Upper lobe of left lung (tissue), 6 donors: Measurements from ENCODE around the gene XPNPEP1. TPM values are rescaled to one million over a fixed set of nuclear protein-coding genes. Genes with fewer than 3 reads are reported as not detected.

Experiments used
- ATAC-seq, 2 donors: fragments of 200-7000 bp; cut with Tn5 transposase; one replicate each; pipeline ENCODE4 v1.9.1; 2022; ENCODE audit warnings: mild to moderate bottlenecking in 2 of 2, moderate library complexity in 2 of 2; ENCODE audit not compliant: low FRiP score in 2 of 2
- DNase-seq, 2 donors: peaks; one replicate each; pipeline ENCODE4 v3.0.0-alpha.2; 2019 to 2020
- H3K27ac ChIP-seq, 4 donors: fragments of 200-600 bp; sonication (generic); one replicate each; pipeline ENCODE4 v1.5.1; 2016 to 2019
- H3K27me3 ChIP-seq, 4 donors: fragments of 200-600 bp; sonication (generic); one replicate each; pipeline ENCODE4 v1.5.1; 2017 to 2019
- H3K36me3 ChIP-seq, 4 donors: fragments of 200-600 bp; sonication (generic); one replicate each; pipeline ENCODE4 v1.5.1; 2016 to 2019
- H3K4me1 ChIP-seq, 4 donors: fragments of 200-600 bp; sonication (generic); one replicate each; pipeline ENCODE4 v1.5.1; 2018 to 2019
- H3K4me3 ChIP-seq, 4 donors: fragments of 200-600 bp; sonication (generic); one replicate each; pipeline ENCODE4 v1.5.1; 2017 to 2019; ENCODE audit warnings: mild to moderate bottlenecking in 2 of 4, moderate library complexity in 1 of 4
- H3K9me3 ChIP-seq, 4 donors: fragments of 200-600 bp; sonication (generic); one replicate each; pipeline ENCODE4 v1.5.1; 2018 to 2019
- CTCF ChIP-seq, 6 experiments: fragments of 450-650 bp in 4 of 6; fragments of 200-600 bp in 2 of 6; sonication (generic) in 2 of 6; IDR thresholded peaks; one replicate each; pipeline ENCODE4 v1.5.1; 2016 to 2019; ENCODE audit warnings: antibody characterized with exemption in 6 of 6
- EP300 ChIP-seq, 4 donors: sonication (generic); formaldehyde crosslinking; IDR thresholded peaks; one replicate each; pipeline ENCODE4 v1.5.1; 2017; ENCODE audit warnings: antibody characterized with exemption in 4 of 4, control low read depth in 2 of 4
- POLR2A ChIP-seq, 4 donors: fragments of 450-650 bp; IDR thresholded peaks; one replicate each; pipeline ENCODE4 v1.5.1; 2016 to 2017; ENCODE audit warnings: antibody characterized with exemption in 4 of 4, mild to moderate bottlenecking in 2 of 4
- POLR2AphosphoS5 ChIP-seq, 2 donors: sonication (generic); formaldehyde crosslinking; IDR thresholded peaks; one replicate each; pipeline ENCODE4 v1.5.1; 2017; ENCODE audit warnings: antibody characterized with exemption in 2 of 2
- WGBS, 2 donors: methylation state at CpG; one replicate each; pipeline ENCODE4 v1.1.5; 2017 to 2018; 5-methylcytosine and 5-hydroxymethylcytosine counted together
- total RNA-seq, 6 donors: library from RNA; depleted of rRNA in 4 of 6; stranded (reverse); fragments of >200 nt in 4 of 6; gene quantifications; one replicate each; pipeline versions ENCODE4 v1.1.0 to v1.2.1, GENCODE V29; 2016 to 2021
- donor health status: DM: no; HTN: no; CAD: no; lungs with moderate emphysema.
- donor health status: DM: no; HTN: yes; CAD: no; lungs with severe emphysema.

The XPNPEP1 gene
- total RNA-seq, 6 donors from 2014 or later: 40.6 to 132 (median 57.8) TPM

- WGBS, 2 donors: 42 to 59% methylated on average over 5 of the region's 5 CpGs
- no peaks in the 10 kb centered on the region for H3K36me3 ChIP-seq
- peaks cover 0 to 7% (median 0%) of the 10 kb centered on the region in 4 donors for H3K4me1 ChIP-seq
- H3K27ac ChIP-seq: no peak overlapping the region
- H3K4me3 ChIP-seq: no peak overlapping the region
- H3K27me3 ChIP-seq: no peaks in the 10 kb centered on the region
- ATAC-seq (no peak), DNase-seq (no peak)
- H3K9me3 ChIP-seq: no peaks in the 10 kb centered on the region
- TF ChIP-seq CTCF (IDR thresholded peaks at IDR 0.05): no peak
These were observed 24.0 kb upstream of the XPNPEP1 start for GRCh38 chr10:109947111-109947920.

DNA sequence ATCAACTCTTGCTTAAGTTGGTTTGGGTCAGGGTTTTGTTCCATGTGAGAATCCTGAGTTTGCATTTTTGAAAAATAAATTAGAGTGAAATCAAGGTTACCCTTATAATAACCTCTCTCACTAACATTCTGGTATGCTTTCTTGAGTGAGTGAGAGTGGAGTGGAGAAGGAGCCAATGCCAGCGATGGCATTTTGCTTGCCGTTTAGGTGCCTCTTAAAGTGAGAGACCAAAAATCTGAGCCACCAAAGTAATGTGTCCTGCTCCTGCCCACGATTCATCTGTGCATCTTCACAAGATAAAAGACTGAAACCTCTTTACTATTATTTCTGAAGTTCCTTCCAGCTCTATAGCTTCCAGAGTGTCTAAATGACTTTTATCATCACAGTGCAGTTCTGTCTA is 23.4 kb upstream of the XPNPEP1 start:
- Histone ChIP-seq H3K27me3 (no peaks in the 10 kb centered on the region), H3K27ac (no peak overlapping the region), H3K9me3 (no peaks in the 10 kb centered on the region), H3K4me3 (no peak overlapping the region), H3K4me1 (peaks cover 0 to 9% (median 0%) of the 10 kb centered on the region in 4 donors), H3K36me3 (no peaks in the 10 kb centered on the region)
- DNase-seq (no peak), ATAC-seq (no peak)
- 63 to 66% methylated on average over 3 of the region's 3 CpGs for WGBS, 2 donors
- TF ChIP-seq CTCF (IDR thresholded peaks at IDR 0.05) (no peak), EP300 (IDR thresholded peaks at IDR 0.05) (no peak), POLR2A (IDR thresholded peaks at IDR 0.05) (no peak)

DNA sequence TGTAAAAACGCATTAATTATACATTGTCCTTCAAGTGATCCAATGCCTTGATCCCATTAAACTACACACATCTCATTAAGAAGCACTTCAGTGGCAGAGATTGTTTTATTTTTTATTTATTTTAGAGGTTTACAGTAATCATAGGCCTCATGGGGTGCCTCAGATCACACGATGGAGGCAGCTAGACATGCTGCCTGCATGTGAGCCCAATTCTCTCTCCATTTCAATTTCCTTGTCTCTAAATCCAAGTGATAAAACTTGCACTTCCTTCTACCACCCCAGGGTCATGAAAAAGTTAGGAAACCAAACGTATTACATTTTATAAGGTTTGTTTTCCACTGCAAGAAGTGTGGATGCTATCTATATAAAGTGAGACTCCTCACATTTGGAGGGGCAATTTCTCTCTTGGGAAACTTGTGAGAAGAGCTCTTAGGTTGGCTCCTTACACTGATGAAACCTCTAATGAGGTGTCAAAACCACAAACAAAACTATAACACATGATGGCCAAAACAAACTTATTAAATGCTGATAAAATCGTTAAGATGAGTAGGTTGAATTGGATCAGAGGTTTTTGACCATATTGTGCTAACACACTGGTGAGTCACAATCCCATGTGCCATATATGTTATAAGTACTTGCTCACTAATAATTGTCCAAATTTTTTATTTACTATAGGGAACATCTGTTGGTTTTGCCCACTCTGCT is 22.3 kb upstream of the XPNPEP1 start:
- H3K36me3 ChIP-seq: no peaks in the 10 kb centered on the region
- no peak overlapping the region for H3K27ac ChIP-seq
- TF ChIP-seq EP300 (IDR thresholded peaks at IDR 0.05) (no peak), POLR2A (IDR thresholded peaks at IDR 0.05) (no peak), CTCF (IDR thresholded peaks at IDR 0.05) (no peak), POLR2AphosphoS5 (IDR thresholded peaks at IDR 0.05) (no peak)
- H3K27me3 ChIP-seq: no peaks in the 10 kb centered on the region
- peaks cover 0 to 11% (median 0%) of the 10 kb centered on the region in 4 donors for H3K4me1 ChIP-seq
- H3K4me3 ChIP-seq: no peak overlapping the region
- WGBS, 2 donors: 66 to 77% methylated on average over 4 of the region's 4 CpGs
- ATAC-seq: no peak
- DNase-seq: no peak
- no peaks in the 10 kb centered on the region for H3K9me3 ChIP-seq

DNA sequence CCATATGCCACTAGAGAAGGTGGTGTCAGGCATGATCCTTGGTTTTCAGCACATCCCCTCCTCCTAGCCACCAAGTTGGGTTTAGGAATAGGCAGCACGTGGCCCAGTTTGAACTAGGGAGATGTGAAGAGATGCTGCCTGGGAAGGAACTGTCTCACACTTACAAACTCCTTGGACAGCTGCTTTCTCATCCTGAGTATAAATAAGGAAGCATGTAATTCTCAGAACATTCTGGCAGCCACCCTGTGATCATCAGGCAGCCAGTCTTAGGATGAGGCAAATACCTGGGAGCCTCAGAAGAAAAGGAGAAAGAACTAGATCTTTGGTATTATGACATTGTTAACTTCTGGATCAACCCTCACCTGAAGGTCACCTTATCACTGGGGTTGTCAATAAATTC is 21.3 kb upstream of the XPNPEP1 start:
- Histone ChIP-seq H3K27ac (no peak overlapping the region), H3K36me3 (no peaks in the 10 kb centered on the region), H3K27me3 (no peaks in the 10 kb centered on the region), H3K4me3 (no peak overlapping the region), H3K4me1 (peaks cover 0 to 11% (median 0%) of the 10 kb centered on the region in 4 donors), H3K9me3 (no peaks in the 10 kb centered on the region)
- WGBS, 2 donors: 59 to 67% methylated on average over 1 of the region's 1 CpG
- ATAC-seq (no peak), DNase-seq (no peak)
- TF ChIP-seq CTCF (IDR thresholded peaks at IDR 0.05) (no peak), POLR2AphosphoS5 (IDR thresholded peaks at IDR 0.05) (no peak), EP300 (IDR thresholded peaks at IDR 0.05) (no peak), POLR2A (IDR thresholded peaks at IDR 0.05) (no peak)
